Endothelial cell of hepatic sinusoid (primary cell): ENCODE measurements around the gene RAC3.

Experiments
- in situ Hi-C: cut with HindIII; loops from 2 replicates; pipeline ENCODE4 v1.10.0; 2017; ENCODE audit warnings: low sequenced_read_pairs

Gene RAC3

DNA sequence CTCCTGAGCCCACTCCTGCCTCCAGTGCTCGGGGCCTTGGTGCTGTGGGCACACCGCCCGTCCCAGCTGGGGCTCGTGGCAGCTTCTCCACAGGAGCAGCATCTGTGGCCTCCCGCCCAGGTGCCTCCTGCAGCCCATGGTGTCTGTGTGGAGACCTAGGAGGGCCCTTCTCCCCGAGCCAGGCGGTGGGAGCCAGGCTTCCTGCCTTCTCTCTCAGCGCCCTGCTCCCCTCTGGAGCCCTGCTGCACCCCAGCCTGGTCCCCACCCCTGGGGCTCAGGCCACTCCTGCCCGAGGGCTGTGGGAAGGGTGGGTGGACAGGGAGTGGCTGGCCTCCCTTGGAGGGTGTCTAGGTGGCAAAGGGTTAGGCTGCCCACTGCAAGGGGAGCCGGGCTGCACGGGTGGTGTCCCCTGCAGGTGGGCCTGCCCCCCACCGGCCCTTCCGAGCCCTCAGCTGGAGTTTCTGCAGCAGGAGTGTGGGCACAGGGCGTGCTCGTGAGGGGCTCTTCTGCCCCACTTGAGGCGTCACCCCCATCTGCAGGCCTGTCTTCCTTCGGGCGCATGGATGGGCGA is 19.8 kb upstream of the RAC3 start:
- in situ Hi-C loops = loop anchor here (10.0 kb wide), 1 partner anchor 403 kb away; the partner anchor contains the start of genes HEXD and OGFOD3

DNA sequence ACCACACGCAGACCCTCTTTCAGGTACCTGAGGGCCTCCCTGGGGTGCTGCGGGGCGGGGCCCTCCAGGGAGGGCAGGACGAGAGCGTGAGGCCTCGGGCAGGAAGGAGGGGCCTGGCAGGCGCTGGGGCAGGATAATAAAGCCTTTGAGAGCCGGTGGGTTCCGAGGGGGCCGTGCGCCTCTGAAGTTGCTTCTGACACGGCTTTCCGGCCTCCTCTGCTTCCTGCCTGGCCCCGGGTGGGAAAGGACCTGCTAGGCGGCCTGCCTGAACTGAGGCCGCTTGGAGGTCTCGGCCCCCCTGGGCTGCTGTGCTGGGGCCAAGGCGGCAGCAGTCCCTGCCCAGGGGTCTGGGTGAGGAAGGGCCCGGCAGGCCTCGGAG is 19.2 kb upstream of the RAC3 start:
- in situ Hi-C loops = loop anchor here (10.0 kb wide), 1 partner anchor 403 kb away; the partner anchor contains the start of genes HEXD and OGFOD3

- in situ Hi-C loops = loop anchor here (10.0 kb wide), 1 partner anchor 402 kb away; the partner anchor contains the start of genes HEXD and OGFOD3
Observed at GRCh38 chr17:82012640-82013295, 18.7 kb upstream of the RAC3 start.

DNA sequence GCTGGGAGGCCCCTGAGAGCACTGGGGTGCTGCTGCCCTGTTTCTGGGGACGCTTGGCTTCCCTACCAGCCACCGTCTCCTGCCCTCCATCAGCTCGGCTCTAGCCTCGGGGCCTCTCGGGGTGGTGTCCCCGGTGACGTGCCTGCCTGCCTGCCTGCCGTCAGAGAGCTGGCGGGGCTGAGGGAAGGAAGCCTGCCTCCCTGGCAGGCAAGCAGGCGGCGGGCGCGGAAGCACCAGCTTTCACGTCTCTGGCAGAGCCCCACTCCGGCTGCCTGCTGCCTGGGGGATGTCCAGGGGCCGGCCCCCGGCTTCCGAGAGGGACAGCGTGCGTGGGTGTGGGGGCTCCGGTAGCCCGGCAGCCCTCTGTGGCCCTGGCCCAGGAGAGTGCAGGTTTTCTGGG is 18.1 kb upstream of the RAC3 start:
- in situ Hi-C loops = loop anchor here (10.0 kb wide), 1 partner anchor 401 kb away; the partner anchor contains the start of genes HEXD and OGFOD3

- in situ Hi-C loops = loop anchor here (10.0 kb wide), 1 partner anchor 401 kb away; the partner anchor contains the start of genes HEXD and OGFOD3
Observed at GRCh38 chr17:82013772-82014321, 17.6 kb upstream of the RAC3 start.

GRCh38 chr17:82014432-82014831 is 17.0 kb upstream of the RAC3 start:
- in situ Hi-C loops = loop anchor here (10.0 kb wide), 1 partner anchor 400 kb away; the partner anchor contains the start of genes HEXD and OGFOD3

DNA sequence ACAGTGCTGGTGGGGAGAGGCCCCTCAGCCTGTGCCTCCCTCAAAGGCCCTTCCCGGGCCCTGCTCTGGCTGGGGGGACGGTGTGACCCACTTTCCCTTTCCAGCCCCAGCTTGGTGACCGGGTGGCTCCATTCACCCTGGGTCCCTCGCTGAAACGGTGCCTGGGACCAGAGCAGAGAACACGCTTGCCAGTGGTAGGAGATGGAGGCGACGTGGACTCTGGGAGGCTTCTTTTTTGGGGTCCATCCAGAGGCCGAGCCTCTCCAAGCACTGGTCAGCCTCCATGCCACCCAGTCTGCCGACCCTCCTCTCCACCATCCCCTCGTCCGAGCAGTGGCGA is 16.5 kb upstream of the RAC3 start:
- in situ Hi-C loops = loop anchor here (10.0 kb wide), 1 partner anchor 400 kb away; the partner anchor contains the start of genes HEXD and OGFOD3

- in situ Hi-C loops = loop anchor here (10.0 kb wide), 1 partner anchor 399 kb away; the partner anchor contains the start of genes HEXD and OGFOD3
Observed at GRCh38 chr17:82015311-82015971, 16.0 kb upstream of the RAC3 start.

GRCh38 chr17:82016061-82016874 is 15.2 kb upstream of the RAC3 start:
- in situ Hi-C loops = loop anchor here (10.0 kb wide), 1 partner anchor 399 kb away; the partner anchor contains the start of genes HEXD and OGFOD3

DNA sequence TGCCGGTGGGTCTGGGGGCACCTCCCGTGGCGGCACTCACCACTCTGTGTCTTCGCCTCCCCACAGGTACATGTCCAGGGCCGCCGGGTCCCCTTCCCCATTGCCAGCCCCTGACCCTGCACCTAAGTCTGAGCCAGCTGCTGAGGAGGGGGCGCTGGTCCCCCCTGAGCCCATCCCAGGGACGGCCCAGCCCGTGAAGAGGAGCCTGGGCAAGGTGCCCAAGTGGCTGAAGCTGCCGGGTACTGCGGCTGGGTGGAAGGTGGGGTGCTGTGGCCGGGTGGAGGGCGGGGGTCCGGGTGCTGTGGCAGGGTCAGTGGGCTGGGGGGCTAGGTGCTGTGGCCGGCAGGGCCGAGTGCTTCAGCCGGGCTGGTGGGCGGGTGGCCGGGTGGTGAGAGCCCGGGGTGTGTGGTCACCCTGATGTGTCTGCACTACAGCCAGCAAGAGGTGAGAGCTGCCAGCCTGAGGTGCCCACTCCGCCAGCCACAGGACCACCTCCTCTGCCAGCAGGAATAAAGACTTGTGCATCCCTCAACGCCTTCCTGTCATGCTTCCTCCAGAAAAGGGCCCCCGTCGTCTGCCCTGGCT is 14.5 kb upstream of the RAC3 start:
- in situ Hi-C loops = loop anchor here (10.0 kb wide), 1 partner anchor 398 kb away; the partner anchor contains the start of genes HEXD and OGFOD3

DNA sequence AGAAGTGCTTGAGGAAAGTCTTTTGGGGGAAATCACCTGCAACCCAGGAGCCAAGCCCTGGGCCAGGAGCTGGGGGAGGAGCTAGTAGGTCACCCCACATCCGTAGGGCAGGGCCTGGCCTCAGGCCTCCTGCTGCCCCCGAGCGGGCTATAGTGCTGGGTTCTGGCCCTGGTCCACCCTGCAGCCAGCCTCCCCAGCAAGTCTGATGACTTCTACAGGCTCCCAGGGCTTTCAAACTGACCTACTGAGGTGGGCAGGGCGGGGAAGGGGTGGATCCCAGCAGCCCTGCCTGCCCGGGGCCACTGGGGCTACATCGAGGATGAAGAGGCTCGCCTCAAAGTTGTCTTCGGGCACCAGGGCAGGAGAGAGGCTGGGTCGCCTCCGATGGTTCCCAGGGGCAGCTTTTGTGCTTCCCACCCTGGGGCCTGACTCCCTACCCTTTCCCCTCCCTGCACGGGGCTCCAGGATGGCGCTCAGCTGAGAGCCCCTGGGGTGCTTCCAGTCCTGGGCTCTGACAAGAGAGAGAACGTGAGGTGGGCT is 13.8 kb upstream of the RAC3 start:
- in situ Hi-C loops = loop anchor here (10.0 kb wide), 1 partner anchor 397 kb away; the partner anchor contains the start of genes HEXD and OGFOD3

DNA sequence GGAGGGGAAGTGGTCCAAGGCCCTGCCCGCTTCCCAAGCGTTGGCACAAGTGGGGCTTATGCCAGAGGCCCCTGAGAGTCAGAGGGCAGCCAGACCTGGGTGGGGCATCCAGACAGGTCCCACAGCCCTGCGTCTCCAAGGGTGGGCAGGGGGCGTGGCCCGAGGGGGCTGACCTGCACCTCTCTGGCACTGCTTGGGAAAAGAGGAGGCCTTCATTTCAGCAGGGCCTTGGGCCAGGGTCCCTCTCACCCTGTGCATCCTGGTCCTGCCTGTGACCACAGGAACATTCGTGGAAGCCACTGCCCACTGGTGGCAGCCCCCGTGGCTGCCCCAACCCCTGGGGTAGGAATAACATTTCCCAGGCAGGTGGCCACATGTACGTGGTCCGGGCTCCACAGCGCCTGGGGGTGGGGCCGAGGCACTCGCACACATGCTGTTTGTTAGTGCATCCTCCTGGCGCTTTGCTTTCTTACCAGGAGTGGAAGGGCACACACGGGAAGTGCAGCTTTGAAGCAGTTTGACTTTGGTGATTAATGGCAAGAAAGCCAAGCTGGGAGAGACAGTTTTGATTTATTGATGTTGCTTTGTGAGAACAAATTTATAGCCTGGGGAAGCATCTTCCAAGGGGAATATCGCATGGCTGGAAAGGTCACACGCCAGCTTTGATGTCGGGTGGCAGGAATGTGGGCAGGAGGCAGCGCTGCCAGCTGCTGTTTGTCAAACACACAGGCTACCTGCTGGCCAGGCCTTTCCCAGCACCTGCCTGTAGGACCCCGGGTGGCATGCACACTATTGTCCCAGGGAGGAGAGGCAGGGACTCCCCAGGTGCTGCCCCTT is 13.1 kb upstream of the RAC3 start:
- in situ Hi-C loops = loop anchor here (10.0 kb wide), 1 partner anchor 396 kb away; the partner anchor contains the start of genes HEXD and OGFOD3

DNA sequence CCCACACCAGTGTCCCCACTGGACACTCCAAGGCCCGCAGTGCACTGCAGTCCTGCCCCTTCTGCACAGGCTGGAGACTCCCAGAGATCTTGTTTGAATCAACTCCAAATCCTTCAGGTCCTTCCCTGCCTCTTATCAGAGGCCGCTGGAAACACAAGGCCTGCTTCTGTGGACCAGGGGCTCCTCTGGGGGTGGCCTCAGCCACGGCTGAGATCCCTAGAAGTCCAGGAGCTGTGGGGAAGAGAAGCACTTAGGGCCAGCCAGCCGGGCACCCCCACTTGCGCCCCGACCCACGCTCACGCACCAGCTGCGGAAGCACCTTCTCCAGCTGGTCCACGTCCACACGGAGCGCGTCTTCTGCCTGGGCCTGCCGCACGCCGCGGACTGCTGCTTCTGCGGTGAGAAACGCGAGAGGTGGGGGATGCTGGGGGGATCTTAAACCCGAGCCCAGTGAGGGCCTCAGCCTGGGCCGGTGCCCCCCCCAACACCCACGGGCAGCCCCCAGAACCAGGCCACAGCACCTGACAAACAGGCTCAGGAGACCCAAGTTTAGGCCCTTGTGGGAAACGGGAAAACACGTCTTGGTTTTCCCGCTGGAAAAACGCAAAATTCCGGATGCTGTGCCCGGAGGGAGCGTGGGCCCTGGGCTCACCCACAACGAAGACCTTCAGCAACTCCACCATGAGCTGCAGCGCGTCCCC is 12.3 kb upstream of the RAC3 start:
- in situ Hi-C loops = loop anchor here (10.0 kb wide), 1 partner anchor 396 kb away; the partner anchor contains the start of genes HEXD and OGFOD3

- in situ Hi-C loops = loop anchor here (10.0 kb wide), 1 partner anchor 395 kb away; the partner anchor contains the start of genes HEXD and OGFOD3
Observed at GRCh38 chr17:82019690-82020571, 11.5 kb upstream of the RAC3 start.

GRCh38 chr17:82020572-82021106 is 10.8 kb upstream of the RAC3 start:
- in situ Hi-C loops = no loop called here

GRCh38 chr17:82021107-82021899 is 10.2 kb upstream of the RAC3 start:
- in situ Hi-C loops = no loop called here
